ENCODE results near the gene RBMS3. TPM values are rescaled to one million over a fixed set of nuclear protein-coding genes. Genes with fewer than 3 reads are reported as not detected.

Gene RBMS3
- total RNA-seq, 2 experiments from 2014 or later = 1.0 TPM; not detected in 1

GRCh38 chr3:29310865-29311264 lies 30.0 kb downstream of the RBMS3 start:
- BruUV-seq (replicated peaks) = no TSS peak

GRCh38 chr3:29311795-29312194 lies 30.9 kb downstream of the RBMS3 start:
- no peak for DNase-seq (ENCODE audit: low spot score)
- CTCF ChIA-PET (ENCODE audit: unreplicated experiment) = no interaction called here
- Histone ChIP-seq H3K9me2 (ENCODE audit: insufficient read depth, low read length) (no peaks in the 10 kb centered on the region; the same call in 1 of the 2 replicates), H3K79me2 (ENCODE audit: insufficient read depth, low read depth, low read length) (no peaks in the 10 kb centered on the region), H3K4me2 (ENCODE audit: low read length) (peak overlapping the region; percentile 21; the same call in 1 of the 2 replicates), H3K27ac (ENCODE audit: low read depth, low read length, poor library complexity, severe bottlenecking) (no peak overlapping the region), H3K4me3 (ENCODE audit: low read depth, low read length, poor library complexity, severe bottlenecking) (no peak overlapping the region), H3K9me3 (ENCODE audit: low read length) (no peaks in the 10 kb centered on the region), H3K4me1 (ENCODE audit: insufficient read depth, low read length, poor library complexity, severe bottlenecking) (no peaks in the 10 kb centered on the region), H4K20me1 (ENCODE audit: insufficient read depth, low read length) (no peaks in the 10 kb centered on the region), H2AFZ (ENCODE audit: low read length) (no peak overlapping the region), H3K36me3 (ENCODE audit: insufficient read depth, low read length) (no peaks in the 10 kb centered on the region; the same call in 1 of the 2 replicates)
- TF ChIP-seq EZH2phosphoT487 (IDR thresholded peaks at IDR 0.05; ENCODE audit: borderline replicate concordance, low read depth, low read length) (no peak), CTCF (conservative IDR thresholded peaks at IDR 0.05; ENCODE audit: low read length) (no peak)
- POLR2A ChIA-PET = no interaction called here
- intact Hi-C loops (cut with micrococcal nuclease; ENCODE audit: unreplicated experiment) = no loop called here
- no TSS peak for BruUV-seq (replicated peaks)

More at GRCh38 chr3:29310865-29311264, 30.0 kb downstream of the RBMS3 start:
- ChIA-PET CTCF (ENCODE audit: unreplicated experiment) (no interaction called here), POLR2A (interaction anchor here (0.7 kb wide), 1 partner anchor 57 kb away, joined by 3 read pairs; no protein-coding TSS in a partner anchor)
- Histone ChIP-seq H3K4me1 (ENCODE audit: insufficient read depth, low read length, poor library complexity, severe bottlenecking) (no peaks in the 10 kb centered on the region), H3K79me2 (ENCODE audit: insufficient read depth, low read depth, low read length) (no peaks in the 10 kb centered on the region), H3K4me2 (ENCODE audit: low read length) (no peak overlapping the region; the same call in 1 of the 2 replicates), H3K9me3 (ENCODE audit: low read length) (no peaks in the 10 kb centered on the region), H3K9me2 (ENCODE audit: insufficient read depth, low read length) (no peaks in the 10 kb centered on the region; the same call in 1 of the 2 replicates), H3K36me3 (ENCODE audit: insufficient read depth, low read length) (no peaks in the 10 kb centered on the region; the same call in 1 of the 2 replicates), H3K4me3 (ENCODE audit: low read depth, low read length, poor library complexity, severe bottlenecking) (no peak overlapping the region), H2AFZ (ENCODE audit: low read length) (peak overlapping the region; percentile 44; the same call in 1 of the 2 replicates), H4K20me1 (ENCODE audit: insufficient read depth, low read length) (no peaks in the 10 kb centered on the region), H3K27ac (ENCODE audit: low read depth, low read length, poor library complexity, severe bottlenecking) (no peak overlapping the region)
- no peak for TF ChIP-seq EZH2phosphoT487 (IDR thresholded peaks at IDR 0.05; ENCODE audit: borderline replicate concordance, low read depth, low read length)
- TF ChIP-seq CTCF (conservative IDR thresholded peaks at IDR 0.05; ENCODE audit: low read length) = no peak
- DNase-seq (ENCODE audit: low spot score) = no peak
- intact Hi-C loops (cut with micrococcal nuclease; ENCODE audit: unreplicated experiment) = no loop called here

- CTCF ChIA-PET (ENCODE audit: unreplicated experiment) = no interaction called here
- Histone ChIP-seq H3K9me3 (ENCODE audit: low read length) (no peaks in the 10 kb centered on the region), H3K4me1 (ENCODE audit: insufficient read depth, low read length, poor library complexity, severe bottlenecking) (no peaks in the 10 kb centered on the region), H3K4me3 (ENCODE audit: low read depth, low read length, poor library complexity, severe bottlenecking) (no peak overlapping the region), H3K4me2 (ENCODE audit: low read length) (no peak overlapping the region), H3K27ac (ENCODE audit: low read depth, low read length, poor library complexity, severe bottlenecking) (no peak overlapping the region), H3K36me3 (ENCODE audit: insufficient read depth, low read length) (no peaks in the 10 kb centered on the region), H3K9me2 (ENCODE audit: insufficient read depth, low read length) (no peaks in the 10 kb centered on the region; the same call in 1 of the 2 replicates), H4K20me1 (ENCODE audit: insufficient read depth, low read length) (no peaks in the 10 kb centered on the region), H3K79me2 (ENCODE audit: insufficient read depth, low read depth, low read length) (no peaks in the 10 kb centered on the region), H2AFZ (ENCODE audit: low read length) (no peak overlapping the region)
- TF ChIP-seq CTCF (conservative IDR thresholded peaks at IDR 0.05; ENCODE audit: low read length) = no peak
- no peak for TF ChIP-seq EZH2phosphoT487 (IDR thresholded peaks at IDR 0.05; ENCODE audit: borderline replicate concordance, low read depth, low read length)
- no TSS peak for BruUV-seq (replicated peaks)
- intact Hi-C loops (cut with micrococcal nuclease; ENCODE audit: unreplicated experiment) = no loop called here
- POLR2A ChIA-PET = no interaction called here
- no peak for DNase-seq (ENCODE audit: low spot score)
These were observed 31.5 kb downstream of the RBMS3 start for GRCh38 chr3:29312395-29312794.

Data from OCI-LY7 (cell line).